HG03196 (cell line): Measurements from ENCODE around the gene SLC25A44.

Experiments used
- ATAC-seq: cut with Tn5 transposase; IDR thresholded peaks from one replicate; pipeline ENCODE4 v1.9.1; 2021; ENCODE audit not compliant: unreplicated experiment

The SLC25A44 gene

DNA sequence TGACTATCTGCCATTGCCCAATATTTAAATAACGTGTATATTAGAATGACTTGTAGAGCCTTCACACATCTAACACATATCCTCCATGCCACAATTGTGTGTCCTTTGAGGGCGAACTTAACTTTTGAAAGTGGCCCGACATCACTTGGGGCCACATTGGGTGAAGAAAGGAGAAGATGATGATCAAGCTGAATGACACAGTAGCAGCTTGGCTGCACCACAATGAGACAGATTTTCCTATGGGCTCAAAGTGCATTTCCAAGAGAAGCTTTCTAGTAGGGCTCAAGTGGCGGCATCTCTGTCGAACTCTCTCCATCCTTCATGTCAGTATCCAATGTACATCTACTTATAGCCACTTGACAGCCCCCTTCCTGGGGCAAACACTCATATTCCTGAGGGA, 44.3 kb downstream of the SLC25A44 start:
- no peak for ATAC-seq

DNA sequence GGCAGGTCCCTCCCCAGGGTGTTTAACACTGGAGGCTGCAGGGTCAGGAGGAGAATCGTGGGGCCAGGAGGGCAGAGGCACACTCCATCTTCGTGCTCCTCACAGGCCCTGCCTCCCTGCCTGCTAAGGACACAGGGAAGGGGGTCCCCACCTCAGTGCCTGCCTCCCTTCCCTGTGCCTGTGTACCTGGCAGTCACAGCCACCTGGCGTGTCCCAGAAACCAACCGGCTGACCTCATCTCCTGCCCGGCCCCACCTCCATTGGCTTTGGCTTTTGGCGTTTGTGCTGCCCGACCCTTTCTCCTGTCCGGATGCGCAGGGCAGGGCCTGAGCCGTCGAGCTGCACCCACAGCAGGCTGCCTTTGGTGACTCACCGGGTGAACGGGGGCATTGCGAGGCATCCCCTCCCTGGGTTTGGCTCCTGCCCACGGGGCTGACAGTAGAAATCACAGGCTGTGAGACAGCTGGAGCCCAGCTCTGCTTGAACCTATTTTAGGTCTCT, 47.5 kb downstream of the SLC25A44 start:
- no peak for ATAC-seq

DNA sequence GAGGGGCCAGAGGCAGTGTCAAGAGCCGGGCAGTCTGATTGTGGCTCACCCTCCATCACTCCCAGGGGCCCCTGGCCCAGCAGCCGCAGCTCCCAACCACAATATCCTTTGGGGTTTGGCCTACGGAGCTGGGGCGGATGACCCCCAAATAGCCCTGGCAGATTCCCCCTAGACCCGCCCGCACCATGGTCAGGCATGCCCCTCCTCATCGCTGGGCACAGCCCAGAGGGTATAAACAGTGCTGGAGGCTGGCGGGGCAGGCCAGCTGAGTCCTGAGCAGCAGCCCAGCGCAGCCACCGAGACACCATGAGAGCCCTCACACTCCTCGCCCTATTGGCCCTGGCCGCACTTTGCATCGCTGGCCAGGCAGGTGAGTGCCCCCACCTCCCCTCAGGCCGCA, 48.0 kb downstream of the SLC25A44 start, which contains the start of gene BGLAP:
TSS of gene BGLAP (plus strand) at position 259 of the 400 bp plus-strand sequence. CDS start at position 307, 48 bp downstream.
- ATAC-seq, result no peak

DNA sequence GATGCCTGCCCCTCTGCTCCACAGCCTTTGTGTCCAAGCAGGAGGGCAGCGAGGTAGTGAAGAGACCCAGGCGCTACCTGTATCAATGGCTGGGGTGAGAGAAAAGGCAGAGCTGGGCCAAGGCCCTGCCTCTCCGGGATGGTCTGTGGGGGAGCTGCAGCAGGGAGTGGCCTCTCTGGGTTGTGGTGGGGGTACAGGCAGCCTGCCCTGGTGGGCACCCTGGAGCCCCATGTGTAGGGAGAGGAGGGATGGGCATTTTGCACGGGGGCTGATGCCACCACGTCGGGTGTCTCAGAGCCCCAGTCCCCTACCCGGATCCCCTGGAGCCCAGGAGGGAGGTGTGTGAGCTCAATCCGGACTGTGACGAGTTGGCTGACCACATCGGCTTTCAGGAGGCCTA, 48.8 kb downstream of the SLC25A44 start:
- ATAC-seq, result no peak

DNA sequence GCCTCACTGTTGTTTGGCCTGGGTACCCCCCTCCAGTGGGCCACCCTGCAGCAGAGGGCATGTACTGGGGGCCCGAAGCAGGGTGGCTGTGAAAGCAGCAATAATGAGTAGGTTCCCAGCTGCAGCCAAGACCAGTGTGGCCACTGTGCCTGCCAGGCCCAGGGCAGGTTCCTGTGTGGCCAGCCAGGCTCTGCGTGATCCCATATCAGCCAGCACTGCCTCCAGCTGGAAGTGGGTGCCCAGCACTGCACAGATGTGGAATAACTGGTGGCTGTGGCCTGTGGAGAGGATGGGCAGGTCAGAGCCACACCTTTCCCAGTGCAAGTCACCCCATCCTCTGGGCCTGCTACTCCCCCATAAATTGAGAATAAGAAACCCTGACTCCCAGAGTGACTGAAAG, 50.2 kb downstream of the SLC25A44 start:
- ATAC-seq, result no peak

DNA sequence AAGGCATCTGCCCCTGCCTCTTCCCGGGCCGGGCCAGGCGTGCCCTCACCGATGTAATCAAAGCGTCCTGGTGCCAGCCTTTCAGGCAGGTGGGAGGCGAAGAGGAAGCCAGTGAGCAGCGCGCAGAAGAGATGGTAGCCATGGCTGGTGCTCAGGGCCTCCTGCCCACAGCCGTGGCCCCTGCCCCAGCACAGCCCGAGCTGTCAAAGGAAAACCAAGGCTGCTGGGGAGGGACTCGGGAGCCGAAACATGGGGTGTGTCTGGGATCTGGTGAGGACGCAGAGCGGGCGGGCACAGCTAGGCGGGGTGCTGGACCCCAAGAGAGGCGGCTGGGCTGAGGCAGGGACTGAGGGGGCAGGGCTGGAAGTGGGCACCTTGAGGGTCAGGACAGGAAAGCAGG, 50.8 kb downstream of the SLC25A44 start:
- no peak for ATAC-seq

DNA sequence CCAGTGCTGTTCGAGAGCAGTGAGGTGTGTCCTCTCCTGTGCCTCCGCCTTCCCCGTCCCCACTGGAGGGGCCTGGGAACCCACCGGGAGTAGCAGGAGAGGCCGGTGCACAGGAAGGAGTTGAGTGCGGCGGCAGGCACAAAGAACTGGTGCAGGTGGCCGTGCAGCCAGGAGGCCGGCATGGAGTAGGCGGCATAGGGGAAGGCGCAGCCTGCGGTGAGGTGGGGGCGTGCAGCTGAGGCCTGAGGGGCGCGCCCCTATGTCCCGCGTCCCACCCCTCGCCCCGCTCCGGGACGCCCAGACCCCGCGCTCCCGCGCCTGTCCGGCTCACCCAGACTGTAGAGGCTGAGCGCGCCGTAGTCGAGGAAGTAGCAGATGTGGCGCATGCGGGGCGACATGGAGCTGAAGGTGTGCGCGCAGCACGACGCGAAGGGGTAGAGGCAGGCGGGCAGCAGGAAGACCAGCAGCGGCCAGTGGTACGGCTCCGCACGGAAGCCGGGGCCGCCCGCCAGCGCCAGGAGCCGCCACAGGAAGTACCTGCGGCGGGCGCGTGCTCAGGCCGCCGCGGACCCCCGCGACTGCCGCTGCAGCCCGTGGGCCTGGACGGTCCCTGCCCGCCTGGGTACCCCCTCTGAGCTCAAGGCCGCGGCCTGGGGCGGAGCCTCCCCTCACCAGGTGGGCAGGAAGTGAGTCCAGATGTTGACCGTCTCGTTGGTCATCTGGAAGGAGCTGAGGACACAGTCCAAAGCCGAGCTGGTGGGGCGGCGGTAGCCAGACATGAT, 51.7 kb downstream of the SLC25A44 start:
- ATAC-seq, result no peak

DNA sequence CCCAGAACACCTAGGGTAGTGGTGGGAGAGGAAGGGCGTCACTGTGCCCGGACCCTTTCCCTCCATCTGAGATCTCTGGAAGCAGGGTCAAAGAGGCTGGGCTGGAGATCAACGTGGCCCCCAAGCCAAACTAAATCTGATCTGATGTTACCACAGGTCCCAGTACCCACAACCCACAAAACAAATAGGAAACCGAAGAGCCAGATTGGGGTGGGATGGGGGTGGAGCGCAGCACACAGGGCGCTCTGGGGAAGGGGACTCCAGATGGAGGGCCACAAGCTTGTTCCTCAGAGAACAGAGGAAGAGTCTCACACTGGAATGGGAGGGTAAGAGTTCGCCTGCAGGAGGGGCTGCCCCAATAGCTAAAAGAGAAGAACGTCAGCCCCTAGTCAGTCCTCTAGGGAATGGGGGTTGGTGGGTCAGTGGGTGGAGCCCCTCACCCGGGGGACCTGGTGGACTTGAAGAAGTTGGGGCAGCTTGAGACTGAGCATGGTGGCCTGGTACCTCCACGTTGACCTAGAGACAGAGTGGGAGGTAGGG, 52.4 kb downstream of the SLC25A44 start:
- ATAC-seq, result no peak

DNA sequence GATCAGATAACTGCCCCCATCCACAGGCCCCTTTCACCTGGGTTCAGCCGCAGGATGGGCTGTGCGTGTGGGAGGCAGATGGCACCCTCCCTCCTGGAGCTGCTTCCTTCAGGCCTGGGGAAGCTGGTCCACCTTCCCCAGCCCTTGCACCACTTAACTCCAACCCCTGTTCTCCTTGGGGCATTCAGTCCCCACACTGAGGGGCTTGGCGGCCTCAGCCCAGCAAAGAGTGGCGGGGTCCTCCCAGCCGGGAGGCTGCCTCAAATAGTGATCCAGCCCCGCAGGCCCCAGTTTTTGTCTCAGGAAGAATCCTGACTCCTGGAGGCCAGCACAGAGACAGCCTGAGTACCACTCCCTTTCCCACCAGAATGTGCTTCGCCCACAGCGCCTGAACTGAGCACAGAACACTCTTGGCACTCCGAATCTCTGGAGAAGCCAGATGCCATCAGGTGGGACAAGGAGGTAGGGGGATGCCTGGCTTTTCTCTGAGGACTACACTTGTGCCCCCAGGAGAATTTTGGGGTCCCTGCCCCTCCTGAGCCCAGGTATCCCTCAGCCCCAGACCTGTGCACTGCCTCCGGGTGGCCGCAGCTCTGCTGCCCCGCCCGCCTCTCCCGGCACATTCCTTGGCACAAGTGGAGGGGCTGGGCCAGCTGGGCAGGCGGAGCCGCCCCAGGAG, 53.0 kb downstream of the SLC25A44 start:
- no peak for ATAC-seq

DNA sequence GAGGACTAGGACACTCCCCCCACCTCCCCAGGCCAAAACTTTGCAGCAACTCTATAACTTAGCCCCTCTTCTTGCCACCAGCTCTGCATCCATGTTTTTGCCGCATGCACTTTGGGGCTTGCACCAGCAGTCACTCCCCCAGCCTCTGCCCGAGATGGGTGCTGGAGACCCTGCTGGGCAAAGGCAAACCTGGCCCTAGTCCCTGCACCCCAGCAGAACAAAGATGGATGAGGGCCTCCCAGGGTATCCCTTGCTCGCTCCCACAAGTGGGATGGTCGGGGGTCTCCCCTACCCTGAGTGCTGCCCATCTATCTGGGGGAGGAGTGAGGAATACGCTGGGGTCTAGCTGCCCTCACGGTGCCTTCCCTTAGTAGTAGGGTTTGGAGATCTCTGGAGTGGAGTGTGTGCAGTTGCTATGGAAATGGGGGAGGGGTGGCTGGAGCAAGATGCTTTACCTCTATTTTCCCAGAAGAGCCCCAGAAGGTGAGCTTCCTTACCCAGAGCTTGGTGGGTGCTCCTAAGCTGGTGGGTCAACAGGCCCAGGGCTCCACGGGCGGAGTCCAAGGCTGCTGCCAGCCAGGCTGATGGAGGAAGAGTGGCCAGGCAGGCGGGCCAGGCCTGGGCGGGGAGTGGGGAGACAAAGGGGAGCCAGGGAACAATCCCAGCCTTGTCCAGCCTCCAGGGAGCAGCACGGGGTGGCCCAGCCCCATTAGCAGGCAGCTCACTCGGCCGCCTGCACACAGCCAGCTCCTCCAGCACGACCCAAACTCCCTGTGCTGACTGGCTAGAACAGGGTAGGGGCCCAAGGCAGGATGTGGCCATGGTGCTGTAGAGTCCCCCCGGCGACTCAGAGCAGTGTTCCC, 53.8 kb downstream of the SLC25A44 start, which contains the start of gene PAQR6:
TSS of gene PAQR6 (minus strand) at position 597 of the 863 bp plus-strand sequence. CDS start 1,325 bp downstream, outside the sequence.
- no peak for ATAC-seq

DNA sequence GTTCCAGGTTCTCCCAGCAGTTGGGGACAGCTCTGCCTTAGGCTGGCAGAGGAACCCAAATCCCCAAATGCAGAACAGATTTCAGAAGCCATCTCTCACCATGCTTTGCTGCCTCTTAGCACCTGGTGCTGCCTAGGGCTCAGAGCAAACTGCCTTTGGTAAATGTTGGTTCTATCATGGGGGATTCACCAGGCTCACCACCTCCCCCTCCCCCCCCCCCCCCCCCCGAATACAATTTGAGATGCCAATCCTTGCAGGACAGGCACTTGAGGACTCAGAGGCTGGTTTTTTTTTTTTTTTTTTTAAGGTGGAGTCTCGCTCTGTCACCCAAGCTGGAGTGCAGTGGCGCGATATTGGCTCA, 54.4 kb downstream of the SLC25A44 start:
- no peak for ATAC-seq

DNA sequence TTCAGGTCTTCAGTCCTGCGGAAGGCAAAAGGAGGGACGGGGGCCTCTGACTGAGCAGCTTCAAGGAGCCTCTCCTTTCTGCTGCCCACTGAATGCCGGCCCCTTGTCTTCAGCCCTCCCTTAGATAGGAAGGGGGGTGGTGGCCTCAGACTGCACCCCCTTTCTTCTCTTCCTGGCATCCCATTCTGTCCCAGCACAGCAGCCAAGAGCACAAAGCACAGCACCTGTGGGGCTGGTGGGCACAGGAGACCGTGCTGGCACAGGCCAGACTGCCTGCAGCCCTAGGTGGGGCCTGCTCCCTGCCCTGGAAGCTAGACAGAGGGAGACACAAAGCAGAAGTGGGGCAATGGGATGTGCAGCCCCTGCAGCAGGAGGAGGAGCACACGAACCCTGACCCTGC, 55.7 kb downstream of the SLC25A44 start:
- no peak for ATAC-seq

DNA sequence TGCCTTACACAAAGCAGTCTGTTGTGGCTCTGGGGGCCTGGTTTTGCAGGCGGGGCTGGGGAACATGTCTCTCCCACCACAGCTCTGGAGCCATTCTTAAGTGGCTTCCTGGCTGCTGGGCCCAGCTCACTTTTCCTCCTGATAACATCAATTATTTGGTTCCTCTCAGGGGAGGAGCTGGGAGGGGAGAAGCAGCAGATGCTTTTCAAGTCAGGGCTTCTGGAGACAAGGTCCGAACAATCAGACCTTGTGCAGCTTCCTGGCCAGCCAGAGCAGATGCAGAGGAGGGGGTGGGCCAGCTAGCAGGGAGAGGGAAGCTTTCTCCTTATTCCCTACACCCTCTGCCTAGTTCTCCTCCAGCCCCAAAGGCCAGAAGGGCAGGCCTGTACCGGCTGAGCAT, 57.6 kb downstream of the SLC25A44 start:
- no peak for ATAC-seq

DNA sequence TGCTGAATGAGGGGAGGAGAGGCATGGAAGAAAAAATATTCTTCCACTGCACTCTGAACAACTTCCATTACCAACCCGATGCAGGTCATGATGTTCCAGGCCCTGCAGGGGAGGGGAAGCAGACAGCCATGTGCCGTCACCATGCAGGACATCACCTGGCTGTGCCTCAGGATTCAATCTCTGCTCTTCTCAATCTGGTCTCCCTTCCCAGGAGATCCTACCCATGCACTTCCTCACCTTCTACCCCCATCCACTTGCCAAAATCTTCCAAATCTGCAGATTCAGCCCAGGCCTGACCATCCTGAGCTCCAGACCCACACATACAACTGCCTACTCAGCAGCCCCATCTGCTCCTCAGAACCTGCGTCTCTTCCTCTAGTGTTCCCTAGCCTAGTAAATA, 59.7 kb downstream of the SLC25A44 start:
- ATAC-seq, result no peak

DNA sequence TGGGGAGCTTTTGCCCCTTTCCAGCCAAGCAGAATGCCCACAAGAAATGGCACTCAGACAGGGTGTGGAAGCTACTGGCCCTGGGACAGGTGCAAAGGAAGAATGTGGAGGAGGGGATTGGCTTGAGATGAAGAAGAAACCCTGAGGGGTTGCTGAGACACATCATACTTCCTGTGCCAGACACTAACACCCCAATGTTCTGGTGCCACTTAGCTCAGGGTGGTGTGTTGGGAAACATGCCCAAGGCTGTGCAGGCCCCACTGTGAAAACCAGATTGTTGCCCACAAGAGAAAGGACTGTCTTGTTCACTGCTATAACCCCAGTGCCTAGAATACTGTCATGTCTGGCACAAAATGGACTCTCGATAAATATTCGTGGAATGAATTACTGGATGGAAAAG, 63.8 kb downstream of the SLC25A44 start:
- no peak for ATAC-seq

DNA sequence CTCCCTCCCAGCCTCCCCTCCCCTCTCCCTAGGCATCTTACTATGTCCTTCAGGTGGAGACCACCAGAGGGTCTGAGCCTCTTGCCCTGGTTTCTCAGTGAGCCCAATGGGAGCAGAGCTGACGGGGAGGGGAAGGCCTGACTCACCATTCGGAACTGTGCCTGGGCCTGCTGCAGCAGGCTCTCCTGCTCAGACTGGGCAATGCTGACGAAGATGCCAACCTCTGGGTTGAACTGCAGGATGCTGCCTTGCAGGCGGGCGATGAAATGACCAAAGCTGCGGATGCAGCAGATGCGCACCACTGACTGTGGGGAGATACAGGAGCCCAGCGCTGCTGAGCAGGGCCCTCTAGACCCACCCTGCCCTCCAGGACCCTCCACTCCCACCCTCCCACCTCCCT, 65.0 kb downstream of the SLC25A44 start:
- ATAC-seq, result no peak

DNA sequence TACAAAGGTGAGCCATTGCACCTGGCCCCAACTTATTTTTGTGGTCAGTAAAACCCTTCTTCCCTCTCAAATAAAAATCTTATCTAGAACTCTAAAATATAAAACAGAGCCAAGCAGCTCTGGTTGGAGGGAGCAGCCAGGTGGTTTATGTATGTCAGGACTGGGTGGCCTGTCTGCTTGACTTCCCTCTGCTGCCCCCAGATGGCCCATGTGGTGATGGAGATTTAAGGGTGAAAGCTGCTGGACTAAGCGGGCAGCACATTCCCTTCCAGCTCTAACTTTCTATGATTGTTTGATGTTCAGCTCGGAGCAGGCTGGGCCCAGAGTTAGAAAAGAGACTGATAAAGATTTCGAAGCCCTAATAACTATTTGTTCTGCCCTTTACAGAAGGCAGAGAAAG, 65.9 kb downstream of the SLC25A44 start:
- no peak for ATAC-seq

DNA sequence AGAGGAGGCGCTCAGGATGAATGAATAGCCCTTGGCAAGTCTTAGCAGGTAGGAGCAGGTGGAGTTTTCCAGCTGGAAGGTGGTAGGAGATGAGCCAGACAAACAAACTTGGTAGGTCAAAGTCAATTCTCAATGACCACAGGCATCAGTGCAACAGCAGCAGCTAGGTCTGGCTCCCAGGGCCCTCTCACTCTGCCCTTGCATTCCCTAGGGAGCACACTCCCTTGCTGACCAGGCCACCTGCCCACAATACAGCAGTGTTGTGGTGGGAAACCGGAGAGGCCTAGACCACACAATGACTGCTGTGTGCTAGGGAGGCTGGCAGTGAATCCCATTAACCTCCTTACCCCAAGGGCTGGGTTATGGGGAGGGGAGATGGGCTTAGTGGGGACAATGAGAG, 67.0 kb downstream of the SLC25A44 start:
- no peak for ATAC-seq
